NCI-H82 treated with DMSO at 0.1 percent for 48 hours (cell line): Measurements from ENCODE around the gene RNF181.
A peak's percentile ranks its signal among the peaks of the same experiment; 100 is the strongest.
"Not testable (repeated sequence)": the region's sequence is repeated elsewhere in the genome, so short reads cannot be mapped to it uniquely, and the experiment has no call there.

Experiments
- DNase-seq: peaks from one replicate; lab custom pipeline; 2025; ENCODE audit not compliant: unreplicated experiment; lab: John Stamatoyannopoulos, UW

RNF181 gene

GRCh38 chr2:85611705-85612587 is 16.4 kb downstream of the RNF181 start, which contains the start of gene C2orf68:
Gene C2orf68 (minus strand): TSS chr2:85612066. CDS start chr2:85611984, 82 bp downstream.
- peak; percentile 80 for DNase-seq

GRCh38 chr2:85613717-85614515 is 18.4 kb downstream of the RNF181 start:
- DNase-seq, result peak; percentile 26

GRCh38 chr2:85614757-85615156 is 19.2 kb downstream of the RNF181 start:
- DNase-seq, result not testable (repeated sequence)

- no peak for DNase-seq
These were observed 19.8 kb downstream of the RNF181 start for GRCh38 chr2:85615413-85615728.

GRCh38 chr2:85617723-85618122 is 22.2 kb downstream of the RNF181 start:
- DNase-seq, result not testable (repeated sequence)

- DNase-seq, result no peak
These were observed 24.1 kb downstream of the RNF181 start for GRCh38 chr2:85619617-85620016.

GRCh38 chr2:85621338-85621737 is 25.8 kb downstream of the RNF181 start:
- DNase-seq, result no peak

GRCh38 chr2:85623991-85624390 is 28.4 kb downstream of the RNF181 start:
- DNase-seq, result no peak

- no peak for DNase-seq
These were observed 33.1 kb downstream of the RNF181 start for GRCh38 chr2:85628658-85629057.

GRCh38 chr2:85631316-85631715 is 35.8 kb downstream of the RNF181 start:
- DNase-seq, result no peak

GRCh38 chr2:85635011-85635410 is 39.5 kb downstream of the RNF181 start:
- no peak for DNase-seq

- no peak for DNase-seq
These were observed 40.1 kb downstream of the RNF181 start for GRCh38 chr2:85635636-85636035.

- DNase-seq, result no peak
These were observed 47.2 kb downstream of the RNF181 start for GRCh38 chr2:85642725-85643124.

- DNase-seq, result no peak
These were observed 49.4 kb downstream of the RNF181 start for GRCh38 chr2:85644909-85645308.

- no peak for DNase-seq
These were observed 50.6 kb downstream of the RNF181 start for GRCh38 chr2:85646166-85646565.
